HEK293 (cell line): Measurements from ENCODE around the gene NDOR1.

Experiments used
- CTCF ChIA-PET: fragments of 350-600 bp; formaldehyde crosslinking; extraction: SDS; loops from one replicate; lab custom pipeline; 2021; ENCODE audit warnings: antibody characterized with exemption; lab: Yijun Ruan, JAX
- POLR2A ChIA-PET: fragments of 300-600 bp; formaldehyde crosslinking; extraction: SDS; loops from one replicate; lab custom pipeline; 2020; ENCODE audit warnings: antibody characterized with exemption, inconsistent platforms; lab: Yijun Ruan, JAX
- H3K27ac ChIP-seq: fragments of 200-500 bp; sonication (Bioruptor generic); 2 replicates; pipeline ENCODE4 v1.5.1; 2014; ENCODE audit warnings: low read depth, low read length, control low read depth, inconsistent platforms; ENCODE audit errors: extremely low read depth
- H3K36me3 ChIP-seq, 2 experiments: fragments of 200-500 bp in 1 of 2; sonication (Bioruptor generic) in 1 of 2; 1 replicate in 1 of 2; 2 replicates in 1 of 2; pipeline ENCODE4 v1.5.1; 2014 to 2017; ENCODE audit warnings: inconsistent platforms in 2 of 2, low read length in 2 of 2; ENCODE audit not compliant: control insufficient read depth in 2 of 2, insufficient read depth in 1 of 2
- H3K4me1 ChIP-seq: fragments of 200-500 bp; sonication (Bioruptor generic); 2 replicates; pipeline ENCODE4 v1.5.1; 2014; ENCODE audit warnings: mild to moderate bottlenecking, low read length, inconsistent platforms; ENCODE audit not compliant: control insufficient read depth, insufficient read depth
- H3K4me3 ChIP-seq: 2 replicates; pipeline ENCODE4 v1.5.1; 2011; ENCODE audit warnings: low read depth, mild to moderate bottlenecking, control low read depth, low read length, moderate library complexity
- H3K9me3 ChIP-seq: fragments of 200-500 bp; sonication (Bioruptor generic); 2 replicates; pipeline ENCODE4 v1.5.1; 2014; ENCODE audit warnings: low read depth, low read length, inconsistent platforms; ENCODE audit not compliant: control insufficient read depth, insufficient read depth
- EGR2 ChIP-seq: fragments of 450-650 bp; formaldehyde crosslinking; IDR thresholded peaks from 2 replicates; pipeline ENCODE4 v1.5.1; 2016; ENCODE audit warnings: low read depth, missing biosample characterization, missing genetic modification characterization
- GLIS2 ChIP-seq: fragments of 450-650 bp; formaldehyde crosslinking; IDR thresholded peaks from 2 replicates; pipeline ENCODE4 v1.5.1; 2016; ENCODE audit warnings: missing biosample characterization, missing genetic modification characterization
- HOXD13 ChIP-seq: sonication (generic); formaldehyde crosslinking; IDR thresholded peaks from 2 replicates; pipeline ENCODE4 v1.8.0; 2022; ENCODE audit warnings: missing genetic modification reagents, borderline replicate concordance
- PRDM1 ChIP-seq: fragments of 450-650 bp; formaldehyde crosslinking; IDR thresholded peaks from 2 replicates; pipeline ENCODE4; 2016; ENCODE audit warnings: missing biosample characterization, missing genetic modification characterization
- SCRT2 ChIP-seq: fragments of 450-650 bp; formaldehyde crosslinking; IDR thresholded peaks from 2 replicates; pipeline ENCODE4 v1.5.1; 2016; ENCODE audit warnings: missing biosample characterization, missing genetic modification characterization
- ZBTB7A ChIP-seq: fragments of 450-650 bp; formaldehyde crosslinking; IDR thresholded peaks from 2 replicates; pipeline ENCODE4 v1.5.1; 2016; ENCODE audit warnings: low read depth, missing biosample characterization, missing genetic modification characterization
- ZBTB8A ChIP-seq: fragments of 450-650 bp; formaldehyde crosslinking; IDR thresholded peaks from 2 replicates; pipeline ENCODE4 v1.5.1; 2016; ENCODE audit warnings: missing biosample characterization, missing genetic modification characterization
- ZNF138 ChIP-seq: fragments of 450-650 bp; formaldehyde crosslinking; IDR thresholded peaks from 2 replicates; pipeline ENCODE4 v1.5.1; 2016; ENCODE audit warnings: missing biosample characterization, missing genetic modification characterization, borderline replicate concordance
- ZNF19 ChIP-seq: fragments of 450-650 bp; formaldehyde crosslinking; IDR thresholded peaks from 2 replicates; pipeline ENCODE4; 2016; ENCODE audit warnings: missing biosample characterization, missing genetic modification characterization, low read depth
- ZNF350 ChIP-seq: fragments of 450-650 bp; formaldehyde crosslinking; IDR thresholded peaks from 2 replicates; pipeline ENCODE4 v1.5.0; 2017; ENCODE audit warnings: missing biosample characterization, mild to moderate bottlenecking, missing genetic modification characterization
- ZNF366 ChIP-seq: fragments of 450-650 bp; formaldehyde crosslinking; conservative IDR thresholded peaks from 2 replicates; pipeline ENCODE4 v1.5.1; 2016; ENCODE audit warnings: missing biosample characterization, missing genetic modification characterization
- ZNF501 ChIP-seq: fragments of 450-650 bp; formaldehyde crosslinking; IDR thresholded peaks from 2 replicates; pipeline ENCODE4 v1.5.1; 2016; ENCODE audit warnings: missing biosample characterization, missing genetic modification characterization
- ZNF571 ChIP-seq: fragments of 450-650 bp; formaldehyde crosslinking; IDR thresholded peaks from 2 replicates; pipeline ENCODE4 v1.5.0; 2017; ENCODE audit warnings: missing biosample characterization, missing genetic modification characterization
- ZNF596 ChIP-seq: fragments of 450-650 bp; IDR thresholded peaks from 2 replicates; pipeline ENCODE4 v1.5.0; 2018; ENCODE audit warnings: missing biosample characterization, mild to moderate bottlenecking, missing genetic modification characterization, moderate library complexity
- ZNF600 ChIP-seq: fragments of 450-650 bp; formaldehyde crosslinking; IDR thresholded peaks from 2 replicates; pipeline ENCODE4 v1.5.1; 2016; ENCODE audit warnings: missing biosample characterization, missing genetic modification characterization
- TF ChIP-seq, protein P1 (sequence below): fragments of 450-650 bp; formaldehyde crosslinking; IDR thresholded peaks from 2 replicates; pipeline ENCODE4 v1.5.1; 2016; ENCODE audit warnings: missing biosample characterization, missing genetic modification characterization, borderline replicate concordance
- TF ChIP-seq, protein P2 (sequence below): fragments of 450-650 bp; IDR thresholded peaks from 2 replicates; pipeline ENCODE4 v1.5.1; 2018; ENCODE audit warnings: missing biosample characterization, mild to moderate bottlenecking, missing genetic modification characterization
- TF ChIP-seq, protein P3 (sequence below): fragments of 450-650 bp; formaldehyde crosslinking; IDR thresholded peaks from 2 replicates; pipeline ENCODE4 v1.5.1; 2016; ENCODE audit warnings: missing biosample characterization, missing genetic modification characterization
- TF ChIP-seq, protein P4 (sequence below): fragments of 450-650 bp; formaldehyde crosslinking; IDR thresholded peaks from 2 replicates; pipeline ENCODE4 v1.5.0; 2017; ENCODE audit warnings: missing biosample characterization, missing genetic modification characterization, borderline replicate concordance

The NDOR1 gene

DNA sequence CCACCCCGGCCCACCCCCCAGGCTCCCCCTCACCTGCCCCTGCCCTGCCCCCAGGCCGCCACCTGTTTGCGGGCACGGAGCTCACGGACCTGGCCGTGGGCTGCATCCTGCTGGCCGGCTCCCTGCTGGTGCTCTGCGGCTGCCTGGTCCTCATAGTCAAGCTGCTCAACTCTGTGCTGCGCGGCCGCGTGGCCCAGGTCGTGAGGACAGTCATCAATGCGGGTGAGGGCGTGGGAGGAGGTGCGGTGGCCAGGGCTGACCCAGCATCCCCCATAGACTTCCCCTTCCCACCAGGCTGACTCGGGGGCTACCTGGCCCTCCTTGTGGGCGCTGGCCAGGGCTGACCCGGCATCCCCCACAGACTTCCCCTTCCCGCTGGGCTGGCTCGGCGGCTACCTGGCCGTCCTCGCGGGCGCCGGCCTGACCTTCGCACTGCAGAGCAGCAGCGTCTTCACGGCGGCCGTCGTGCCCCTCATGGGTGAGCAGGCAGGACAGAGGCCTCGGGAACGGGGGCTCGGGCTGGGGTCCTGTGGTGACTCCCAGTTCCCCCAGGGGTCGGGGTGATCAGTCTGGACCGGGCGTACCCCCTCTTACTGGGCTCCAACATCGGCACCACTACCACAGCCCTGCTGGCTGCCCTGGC lies 28.7 kb downstream of the NDOR1 start (continued):
- TF ChIP-seq, protein P1, sequence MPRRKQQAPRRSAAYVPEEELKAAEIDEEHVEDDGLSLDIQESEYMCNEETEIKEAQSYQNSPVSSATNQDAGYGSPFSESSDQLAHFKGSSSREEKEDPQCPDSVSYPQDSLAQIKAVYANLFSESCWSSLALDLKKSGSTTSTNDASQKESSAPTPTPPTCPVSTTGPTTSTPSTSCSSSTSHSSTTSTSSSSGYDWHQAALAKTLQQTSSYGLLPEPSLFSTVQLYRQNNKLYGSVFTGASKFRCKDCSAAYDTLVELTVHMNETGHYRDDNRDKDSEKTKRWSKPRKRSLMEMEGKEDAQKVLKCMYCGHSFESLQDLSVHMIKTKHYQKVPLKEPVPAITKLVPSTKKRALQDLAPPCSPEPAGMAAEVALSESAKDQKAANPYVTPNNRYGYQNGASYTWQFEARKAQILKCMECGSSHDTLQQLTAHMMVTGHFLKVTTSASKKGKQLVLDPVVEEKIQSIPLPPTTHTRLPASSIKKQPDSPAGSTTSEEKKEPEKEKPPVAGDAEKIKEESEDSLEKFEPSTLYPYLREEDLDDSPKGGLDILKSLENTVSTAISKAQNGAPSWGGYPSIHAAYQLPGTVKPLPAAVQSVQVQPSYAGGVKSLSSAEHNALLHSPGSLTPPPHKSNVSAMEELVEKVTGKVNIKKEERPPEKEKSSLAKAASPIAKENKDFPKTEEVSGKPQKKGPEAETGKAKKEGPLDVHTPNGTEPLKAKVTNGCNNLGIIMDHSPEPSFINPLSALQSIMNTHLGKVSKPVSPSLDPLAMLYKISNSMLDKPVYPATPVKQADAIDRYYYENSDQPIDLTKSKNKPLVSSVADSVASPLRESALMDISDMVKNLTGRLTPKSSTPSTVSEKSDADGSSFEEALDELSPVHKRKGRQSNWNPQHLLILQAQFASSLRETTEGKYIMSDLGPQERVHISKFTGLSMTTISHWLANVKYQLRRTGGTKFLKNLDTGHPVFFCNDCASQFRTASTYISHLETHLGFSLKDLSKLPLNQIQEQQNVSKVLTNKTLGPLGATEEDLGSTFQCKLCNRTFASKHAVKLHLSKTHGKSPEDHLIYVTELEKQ, result no peak
- TF ChIP-seq ZBTB8A (tag by site-specific recombination), result no peak

DNA sequence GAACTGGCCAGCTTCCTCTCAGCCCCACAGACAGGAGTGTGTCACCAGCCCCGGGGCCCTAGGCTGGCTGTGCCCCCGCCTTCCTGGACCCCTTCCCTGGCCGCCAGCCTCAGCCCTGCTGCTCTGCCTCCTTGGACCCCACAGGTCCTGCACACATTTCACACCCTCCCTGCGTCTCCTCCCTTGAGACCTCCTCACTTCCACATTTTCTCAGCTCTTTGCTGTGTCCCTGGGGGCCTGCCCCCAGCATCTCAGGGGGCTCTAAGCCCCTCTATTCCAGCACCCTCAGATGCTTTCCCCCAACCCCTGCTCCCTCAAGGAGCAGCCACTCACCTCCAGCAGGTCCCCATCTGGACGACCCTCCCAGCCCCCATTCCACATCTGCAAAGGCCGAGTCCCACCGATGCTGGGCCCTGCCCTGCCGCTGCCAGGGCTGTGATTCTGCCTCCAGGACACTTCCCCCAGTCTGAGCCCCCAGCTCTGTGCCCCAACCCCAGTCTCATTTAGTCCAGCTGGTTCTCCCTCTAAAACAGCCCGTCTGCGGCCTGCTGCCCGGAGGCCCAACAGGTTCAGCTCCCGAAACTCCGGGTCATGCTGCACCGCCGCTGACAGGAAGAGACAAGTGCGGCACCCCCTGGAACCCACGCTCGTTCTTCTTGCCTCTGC lies 29.4 kb downstream of the NDOR1 start:
- CTCF ChIA-PET, result interaction anchor here (0.5 to 3.4 kb wide), 14 partner anchors 10 to 446 kb away, joined by 3 to 16 read pairs (median 4); partner anchors contain the start of genes ANAPC2, CYSRT1 and SSNA1
- Histone ChIP-seq H3K27ac (no peak overlapping the region), H3K4me1 (peaks cover 3% of the 10 kb centered on the region; the same call in 1 of the 2 replicates), H3K9me3 (no peaks in the 10 kb centered on the region), H3K36me3 (peaks cover 0 to 7% of the 10 kb centered on the region in 2 experiments; a peak in 1 of 3 replicates), H3K4me3 (no peak overlapping the region)
- TF ChIP-seq HOXD13 (CRISPR knock-in tag) (no peak), ZNF138 (no peak), ZNF596 (tag by site-specific recombination) (no peak), ZNF571 (no peak), ZNF350 (tag by site-specific recombination) (no peak), EGR2 (tag by site-specific recombination) (no peak), PRDM1 (no peak), SCRT2 (tag by site-specific recombination) (peak; percentile 23; the same call in 1 of the 2 replicates), ZBTB7A (tag by site-specific recombination) (no peak), ZNF19 (tag by site-specific recombination) (no peak), ZNF366 (tag by site-specific recombination) (no peak), ZNF600 (0 out of 2 replicates have a peak, but pooled peaks have one; percentile 23), GLIS2 (tag by site-specific recombination) (peak; percentile 34), ZNF501 (tag by site-specific recombination) (no peak)
- TF ChIP-seq, protein P2, sequence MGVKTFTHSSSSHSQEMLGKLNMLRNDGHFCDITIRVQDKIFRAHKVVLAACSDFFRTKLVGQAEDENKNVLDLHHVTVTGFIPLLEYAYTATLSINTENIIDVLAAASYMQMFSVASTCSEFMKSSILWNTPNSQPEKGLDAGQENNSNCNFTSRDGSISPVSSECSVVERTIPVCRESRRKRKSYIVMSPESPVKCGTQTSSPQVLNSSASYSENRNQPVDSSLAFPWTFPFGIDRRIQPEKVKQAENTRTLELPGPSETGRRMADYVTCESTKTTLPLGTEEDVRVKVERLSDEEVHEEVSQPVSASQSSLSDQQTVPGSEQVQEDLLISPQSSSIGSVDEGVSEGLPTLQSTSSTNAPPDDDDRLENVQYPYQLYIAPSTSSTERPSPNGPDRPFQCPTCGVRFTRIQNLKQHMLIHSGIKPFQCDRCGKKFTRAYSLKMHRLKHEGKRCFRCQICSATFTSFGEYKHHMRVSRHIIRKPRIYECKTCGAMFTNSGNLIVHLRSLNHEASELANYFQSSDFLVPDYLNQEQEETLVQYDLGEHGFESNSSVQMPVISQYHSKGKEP, result no peak
- TF ChIP-seq, protein P3, sequence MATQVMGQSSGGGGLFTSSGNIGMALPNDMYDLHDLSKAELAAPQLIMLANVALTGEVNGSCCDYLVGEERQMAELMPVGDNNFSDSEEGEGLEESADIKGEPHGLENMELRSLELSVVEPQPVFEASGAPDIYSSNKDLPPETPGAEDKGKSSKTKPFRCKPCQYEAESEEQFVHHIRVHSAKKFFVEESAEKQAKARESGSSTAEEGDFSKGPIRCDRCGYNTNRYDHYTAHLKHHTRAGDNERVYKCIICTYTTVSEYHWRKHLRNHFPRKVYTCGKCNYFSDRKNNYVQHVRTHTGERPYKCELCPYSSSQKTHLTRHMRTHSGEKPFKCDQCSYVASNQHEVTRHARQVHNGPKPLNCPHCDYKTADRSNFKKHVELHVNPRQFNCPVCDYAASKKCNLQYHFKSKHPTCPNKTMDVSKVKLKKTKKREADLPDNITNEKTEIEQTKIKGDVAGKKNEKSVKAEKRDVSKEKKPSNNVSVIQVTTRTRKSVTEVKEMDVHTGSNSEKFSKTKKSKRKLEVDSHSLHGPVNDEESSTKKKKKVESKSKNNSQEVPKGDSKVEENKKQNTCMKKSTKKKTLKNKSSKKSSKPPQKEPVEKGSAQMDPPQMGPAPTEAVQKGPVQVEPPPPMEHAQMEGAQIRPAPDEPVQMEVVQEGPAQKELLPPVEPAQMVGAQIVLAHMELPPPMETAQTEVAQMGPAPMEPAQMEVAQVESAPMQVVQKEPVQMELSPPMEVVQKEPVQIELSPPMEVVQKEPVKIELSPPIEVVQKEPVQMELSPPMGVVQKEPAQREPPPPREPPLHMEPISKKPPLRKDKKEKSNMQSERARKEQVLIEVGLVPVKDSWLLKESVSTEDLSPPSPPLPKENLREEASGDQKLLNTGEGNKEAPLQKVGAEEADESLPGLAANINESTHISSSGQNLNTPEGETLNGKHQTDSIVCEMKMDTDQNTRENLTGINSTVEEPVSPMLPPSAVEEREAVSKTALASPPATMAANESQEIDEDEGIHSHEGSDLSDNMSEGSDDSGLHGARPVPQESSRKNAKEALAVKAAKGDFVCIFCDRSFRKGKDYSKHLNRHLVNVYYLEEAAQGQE (tag by site-specific recombination), result no peak
- TF ChIP-seq, protein P4, sequence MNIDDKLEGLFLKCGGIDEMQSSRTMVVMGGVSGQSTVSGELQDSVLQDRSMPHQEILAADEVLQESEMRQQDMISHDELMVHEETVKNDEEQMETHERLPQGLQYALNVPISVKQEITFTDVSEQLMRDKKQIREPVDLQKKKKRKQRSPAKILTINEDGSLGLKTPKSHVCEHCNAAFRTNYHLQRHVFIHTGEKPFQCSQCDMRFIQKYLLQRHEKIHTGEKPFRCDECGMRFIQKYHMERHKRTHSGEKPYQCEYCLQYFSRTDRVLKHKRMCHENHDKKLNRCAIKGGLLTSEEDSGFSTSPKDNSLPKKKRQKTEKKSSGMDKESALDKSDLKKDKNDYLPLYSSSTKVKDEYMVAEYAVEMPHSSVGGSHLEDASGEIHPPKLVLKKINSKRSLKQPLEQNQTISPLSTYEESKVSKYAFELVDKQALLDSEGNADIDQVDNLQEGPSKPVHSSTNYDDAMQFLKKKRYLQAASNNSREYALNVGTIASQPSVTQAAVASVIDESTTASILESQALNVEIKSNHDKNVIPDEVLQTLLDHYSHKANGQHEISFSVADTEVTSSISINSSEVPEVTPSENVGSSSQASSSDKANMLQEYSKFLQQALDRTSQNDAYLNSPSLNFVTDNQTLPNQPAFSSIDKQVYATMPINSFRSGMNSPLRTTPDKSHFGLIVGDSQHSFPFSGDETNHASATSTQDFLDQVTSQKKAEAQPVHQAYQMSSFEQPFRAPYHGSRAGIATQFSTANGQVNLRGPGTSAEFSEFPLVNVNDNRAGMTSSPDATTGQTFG, result no peak
- POLR2A ChIA-PET, result interaction anchor here (0.6 to 1.0 kb wide), 2 partner anchors 27 to 58 kb away, joined by 3 to 5 read pairs; no protein-coding TSS in a partner anchor
